Naive thymus-derived CD4-positive, alpha-beta T cell (primary cell): ENCODE data around the gene TMEM53. TPM values are rescaled to one million over a fixed set of nuclear protein-coding genes. Genes with fewer than 3 reads are reported as not detected.

Source experiments
- ATAC-seq: fragments of 150-1000 bp; cut with Tn5 transposase; 2 replicates; pipeline ENCODE4 v1.10.0; 2021; ENCODE audit warnings: mild to moderate bottlenecking, moderate library complexity
- CTCF ChIA-PET: fragments of 350-600 bp; sonication (Branson Sonifier 250); formaldehyde crosslinking; loops from one replicate; lab custom pipeline; 2021; ENCODE audit warnings: antibody characterized with exemption; lab: Charles Lee
- POLR2A ChIA-PET: fragments of 350-600 bp; sonication (Branson Sonifier 250); formaldehyde crosslinking; loops from one replicate; lab custom pipeline; 2021; ENCODE audit warnings: antibody characterized with exemption, inconsistent platforms; lab: Charles Lee
- DNase-seq, 9 donors: peaks; one replicate each; pipeline versions ENCODE4 v3.0.0 to v3.0.0-alpha.2; 2020 to 2022; ENCODE audit warnings: mixed read lengths in 1 of 9
- H3K27ac ChIP-seq: one replicate; pipeline ENCODE4 v1.7.0; 2013; ENCODE audit warnings: mild to moderate bottlenecking, low read depth, low read length, moderate library complexity
- H3K27me3 ChIP-seq, 2 donors: one replicate each; pipeline ENCODE4 v1.7.0; 2013; ENCODE audit warnings: low read length in 2 of 2, mild to moderate bottlenecking in 2 of 2, moderate library complexity in 2 of 2; ENCODE audit not compliant: control insufficient read depth in 2 of 2, insufficient read depth in 2 of 2
- H3K36me3 ChIP-seq, 3 experiments: 1 replicate in 2 of 3; 2 replicates in 1 of 3; pipeline ENCODE4 v1.7.0; 2013; ENCODE audit warnings: low read length in 3 of 3, mild to moderate bottlenecking in 3 of 3, moderate library complexity in 1 of 3; ENCODE audit not compliant: insufficient read depth in 3 of 3, control insufficient read depth in 2 of 3
- H3K4me1 ChIP-seq, 2 donors: one replicate each; pipeline ENCODE4 v1.7.0; 2013; ENCODE audit warnings: low read length in 2 of 2, mild to moderate bottlenecking in 2 of 2, moderate library complexity in 1 of 2; ENCODE audit not compliant: control insufficient read depth in 2 of 2, insufficient read depth in 2 of 2
- H3K4me3 ChIP-seq: 2 replicates; pipeline ENCODE4 v1.7.0; 2013; ENCODE audit warnings: mild to moderate bottlenecking, low read length
- H3K9me3 ChIP-seq, 3 experiments: 1 replicate in 2 of 3; 2 replicates in 1 of 3; pipeline ENCODE4 v1.7.0; 2013; ENCODE audit warnings: low read length in 3 of 3; ENCODE audit not compliant: control insufficient read depth in 2 of 3
- H3K27ac Mint-ChIP-seq, 9 donors: one replicate each; pipeline ENCODE4 v1.8.0; 2020 to 2022; ENCODE audit warnings: mixed read lengths in 9 of 9, mild to moderate bottlenecking in 8 of 9, moderate library complexity in 5 of 9, inconsistent platforms in 2 of 9
- H3K27me3 Mint-ChIP-seq, 5 donors: one replicate each; pipeline ENCODE4 v1.8.0; 2021 to 2022; ENCODE audit warnings: mixed read lengths in 5 of 5, mild to moderate bottlenecking in 1 of 5
- H3K36me3 Mint-ChIP-seq, 5 donors: one replicate each; pipeline ENCODE4 v1.8.0; 2020 to 2022; ENCODE audit warnings: mixed read lengths in 5 of 5, mild to moderate bottlenecking in 3 of 5, inconsistent platforms in 1 of 5
- H3K4me1 Mint-ChIP-seq, 7 donors: one replicate each; pipeline ENCODE4 v1.8.0; 2020 to 2022; ENCODE audit warnings: mixed read lengths in 7 of 7, mild to moderate bottlenecking in 3 of 7, inconsistent platforms in 1 of 7
- H3K4me3 Mint-ChIP-seq, 10 donors: one replicate each; pipeline ENCODE4 v1.8.0; 2020 to 2022; ENCODE audit warnings: mild to moderate bottlenecking in 10 of 10, mixed read lengths in 10 of 10, moderate library complexity in 6 of 10, inconsistent platforms in 2 of 10
- H3K9me3 Mint-ChIP-seq, 11 donors: one replicate each; pipeline ENCODE4 v1.8.0; 2020 to 2022; ENCODE audit warnings: mixed read lengths in 11 of 11, mild to moderate bottlenecking in 4 of 11, inconsistent platforms in 1 of 11, moderate library complexity in 1 of 11
- intact Hi-C, 2 donors: fragments of 100-400 bp; cut with micrococcal nuclease; formaldehyde crosslinking; loops; one replicate each; pipeline ENCODE4 v1.15.1; 2023
- polyA plus RNA-seq, 2 donors: library from polyadenylated mRNA; unstranded; fragments of 300-500 nt; fragmentation: Illumina TruSeq; gene quantifications; one replicate each; pipeline ENCODE4 v1.2.3, GENCODE V29; 2021
- total RNA-seq, 6 experiments: library from RNA in 5 of 6; stranded (reverse) in 5 of 6; gene quantifications; 1 replicate in 5 of 6; 2 replicates in 1 of 6; pipeline ENCODE4 v1.2.3 and lab custom pipeline; 2021 to 2026

Gene TMEM53
- total and polyA plus RNA-seq, 7 experiments from 2014 or later = 1.6 to 3.5 (median 2.9) TPM

GRCh38 chr1:44720281-44720680 is 46.0 kb upstream of the TMEM53 start:
- DNase-seq (no peak), ATAC-seq (no peak)
- peaks cover 0 to 6% (median 0%) of the 10 kb centered on the region in 5 donors for H3K36me3 Mint-ChIP-seq
- Histone ChIP-seq H3K4me1 (peaks cover 27 to 75% of the 10 kb centered on the region in 2 donors), H3K4me3 (no peak overlapping the region), H3K27me3 (no peaks in the 10 kb centered on the region), H3K9me3 (no peaks in the 10 kb centered on the region), H3K27ac (no peak overlapping the region), H3K36me3 (no peaks in the 10 kb centered on the region)
- peak overlapping the region; percentile 48 to 83 (median 58) for H3K4me3 Mint-ChIP-seq
- H3K27me3 Mint-ChIP-seq = no peaks in the 10 kb centered on the region
- POLR2A ChIA-PET = interaction anchor here (0.5 to 14.5 kb wide), 6 partner anchors 10 to 88 kb away, joined by 3 to 239 read pairs (median 24); partner anchors contain the start of genes BTBD19, DYNLT4, RNU5D-1 and RPS8
- CTCF ChIA-PET = interaction anchor here (0.6 to 8.9 kb wide), 2 partner anchors 10 to 502 kb away, joined by 3 to 55 read pairs; partner anchors contain the start of gene RNU5D-1
- intact Hi-C loops = loop anchor here in 1 of 2 donors (2.0 to 5.0 kb wide), 2 partner anchors 267 to 621 kb away; partner anchors contain the start of genes EIF2B3, MUTYH and TOE1
- H3K27ac Mint-ChIP-seq = peak overlapping the region; percentile 30 to 98 (median 95)
- peaks cover 61 to 89% (median 76%) of the 10 kb centered on the region in 7 donors for H3K4me1 Mint-ChIP-seq
- peaks cover 0 to 4% (median 0%) of the 10 kb centered on the region in 11 donors for H3K9me3 Mint-ChIP-seq

GRCh38 chr1:44719318-44719717 is 45.0 kb upstream of the TMEM53 start:
- DNase-seq (peak in 1 of 9 donors; percentile 14), ATAC-seq (no peak)
- Mint-ChIP-seq H3K4me1 (peaks cover 63 to 88% (median 77%) of the 10 kb centered on the region in 7 donors), H3K36me3 (peaks cover 0 to 3% (median 0%) of the 10 kb centered on the region in 5 donors), H3K4me3 (peak overlapping the region in 7 of 10 donors; percentile 8 to 58 (median 48)), H3K27me3 (no peaks in the 10 kb centered on the region), H3K9me3 (peaks cover 0 to 3% (median 0%) of the 10 kb centered on the region in 11 donors), H3K27ac (peak overlapping the region in 7 of 9 donors; percentile 16 to 98 (median 83))
- Histone ChIP-seq H3K9me3 (no peaks in the 10 kb centered on the region), H3K27ac (peak overlapping the region; percentile 44), H3K4me3 (no peak overlapping the region), H3K4me1 (peaks cover 34 to 74% of the 10 kb centered on the region in 2 donors), H3K27me3 (no peaks in the 10 kb centered on the region), H3K36me3 (no peaks in the 10 kb centered on the region)
- POLR2A ChIA-PET = interaction anchor here (0.6 to 14.5 kb wide), 7 partner anchors 11 to 87 kb away, joined by 3 to 239 read pairs (median 4); partner anchors contain the start of genes RNU5D-1 and RPS8
- CTCF ChIA-PET = interaction anchor here (0.8 to 8.9 kb wide), 2 partner anchors 11 to 13 kb away, joined by 3 to 55 read pairs; partner anchors contain the start of gene RNU5D-1
- intact Hi-C loops = no loop called here

- CTCF ChIA-PET = interaction anchor here (0.6 to 8.9 kb wide), 8 partner anchors 11 to 773 kb away, joined by 3 to 55 read pairs (median 4); partner anchors contain the start of gene RNU5D-1
- no peak overlapping the region for H3K4me3 ChIP-seq
- DNase-seq (no peak), ATAC-seq (no peak)
- H3K9me3 Mint-ChIP-seq = peaks cover 0 to 3% (median 0%) of the 10 kb centered on the region in 11 donors
- peaks cover 28 to 62% of the 10 kb centered on the region in 2 donors for H3K4me1 ChIP-seq
- H3K4me1 Mint-ChIP-seq = peaks cover 57 to 78% (median 69%) of the 10 kb centered on the region in 7 donors
- no peaks in the 10 kb centered on the region for H3K9me3 ChIP-seq
- H3K36me3 ChIP-seq = no peaks in the 10 kb centered on the region
- no peaks in the 10 kb centered on the region for H3K27me3 Mint-ChIP-seq
- peak overlapping the region; percentile 24 for H3K27ac ChIP-seq
- H3K27me3 ChIP-seq = no peaks in the 10 kb centered on the region
- POLR2A ChIA-PET = interaction anchor here (0.8 to 14.5 kb wide), 10 partner anchors 12 to 293 kb away, joined by 3 to 239 read pairs (median 3); partner anchors contain the start of genes ARMH1, HECTD3, PLK3 and RNU5D-1
- intact Hi-C loops = no loop called here
- peak overlapping the region in 6 of 10 donors; percentile 8 to 56 (median 43) for H3K4me3 Mint-ChIP-seq
- H3K27ac Mint-ChIP-seq = peak overlapping the region in 7 of 9 donors; percentile 10 to 93 (median 68)
- H3K36me3 Mint-ChIP-seq = peaks cover 0 to 3% (median 0%) of the 10 kb centered on the region in 5 donors
These were observed 43.8 kb upstream of the TMEM53 start for GRCh38 chr1:44718091-44718490.

GRCh38 chr1:44717653-44718052 is 43.4 kb upstream of the TMEM53 start:
- Histone ChIP-seq H3K36me3 (no peaks in the 10 kb centered on the region), H3K27ac (peak overlapping the region; percentile 24), H3K4me3 (no peak overlapping the region), H3K4me1 (peaks cover 28 to 59% of the 10 kb centered on the region in 2 donors), H3K9me3 (no peaks in the 10 kb centered on the region), H3K27me3 (no peaks in the 10 kb centered on the region)
- peak overlapping the region in 6 of 10 donors; percentile 8 to 56 (median 43) for H3K4me3 Mint-ChIP-seq
- H3K36me3 Mint-ChIP-seq = peaks cover 0 to 1% (median 0%) of the 10 kb centered on the region in 5 donors
- H3K27me3 Mint-ChIP-seq = no peaks in the 10 kb centered on the region
- intact Hi-C loops = no loop called here
- DNase-seq (no peak), ATAC-seq (no peak)
- peak overlapping the region in 8 of 9 donors; percentile 39 to 93 (median 63) for H3K27ac Mint-ChIP-seq
- peaks cover 55 to 75% (median 65%) of the 10 kb centered on the region in 7 donors for H3K4me1 Mint-ChIP-seq
- POLR2A ChIA-PET = interaction anchor here (0.8 to 14.5 kb wide), 11 partner anchors 12 to 294 kb away, joined by 3 to 239 read pairs (median 3); partner anchors contain the start of genes ARMH1, HECTD3, PLK3 and RNU5D-1
- peaks cover 0 to 3% (median 0%) of the 10 kb centered on the region in 11 donors for H3K9me3 Mint-ChIP-seq
- CTCF ChIA-PET = interaction anchor here (0.9 to 8.9 kb wide), 6 partner anchors 10 to 774 kb away, joined by 3 to 55 read pairs (median 4); partner anchors contain the start of gene RNU5D-1

GRCh38 chr1:44717156-44717555 is 42.9 kb upstream of the TMEM53 start:
- H3K9me3 ChIP-seq = no peaks in the 10 kb centered on the region
- no peaks in the 10 kb centered on the region for H3K36me3 ChIP-seq
- no peak overlapping the region for H3K4me3 ChIP-seq
- intact Hi-C loops = no loop called here
- Mint-ChIP-seq H3K36me3 (peaks cover 0 to 1% (median 0%) of the 10 kb centered on the region in 5 donors), H3K9me3 (peaks cover 0 to 3% (median 0%) of the 10 kb centered on the region in 11 donors), H3K4me1 (peaks cover 55 to 73% (median 65%) of the 10 kb centered on the region in 7 donors), H3K27me3 (no peaks in the 10 kb centered on the region), H3K27ac (peak overlapping the region in 7 of 9 donors; percentile 48 to 93 (median 70)), H3K4me3 (peak overlapping the region in 5 of 10 donors; percentile 25 to 63 (median 47))
- CTCF ChIA-PET = interaction anchor here (0.9 to 8.9 kb wide), 5 partner anchors 10 to 774 kb away, joined by 3 to 55 read pairs (median 4); partner anchors contain the start of gene RNU5D-1
- no peak overlapping the region for H3K27ac ChIP-seq
- POLR2A ChIA-PET = interaction anchor here (1.0 to 14.5 kb wide), 7 partner anchors 13 to 294 kb away, joined by 3 to 239 read pairs (median 4); partner anchors contain the start of genes HECTD3, RNU5D-1 and UROD
- no peak for ATAC-seq
- no peaks in the 10 kb centered on the region for H3K27me3 ChIP-seq
- DNase-seq = no peak
- H3K4me1 ChIP-seq = peaks cover 28 to 55% of the 10 kb centered on the region in 2 donors
